GM12892 (cell line): ENCODE results near the gene IL17RD.

Experiments
- POLR2A ChIP-seq: IDR thresholded peaks from 2 replicates; pipeline ENCODE4 v1.6.1; 2011; ENCODE audit warnings: low read depth, low read length, control low read depth
- POLR2AphosphoS5 ChIP-seq: IDR thresholded peaks from 2 replicates; pipeline ENCODE4 v1.6.1; 2011; ENCODE audit warnings: low read depth, low read length, control low read depth

DNA sequence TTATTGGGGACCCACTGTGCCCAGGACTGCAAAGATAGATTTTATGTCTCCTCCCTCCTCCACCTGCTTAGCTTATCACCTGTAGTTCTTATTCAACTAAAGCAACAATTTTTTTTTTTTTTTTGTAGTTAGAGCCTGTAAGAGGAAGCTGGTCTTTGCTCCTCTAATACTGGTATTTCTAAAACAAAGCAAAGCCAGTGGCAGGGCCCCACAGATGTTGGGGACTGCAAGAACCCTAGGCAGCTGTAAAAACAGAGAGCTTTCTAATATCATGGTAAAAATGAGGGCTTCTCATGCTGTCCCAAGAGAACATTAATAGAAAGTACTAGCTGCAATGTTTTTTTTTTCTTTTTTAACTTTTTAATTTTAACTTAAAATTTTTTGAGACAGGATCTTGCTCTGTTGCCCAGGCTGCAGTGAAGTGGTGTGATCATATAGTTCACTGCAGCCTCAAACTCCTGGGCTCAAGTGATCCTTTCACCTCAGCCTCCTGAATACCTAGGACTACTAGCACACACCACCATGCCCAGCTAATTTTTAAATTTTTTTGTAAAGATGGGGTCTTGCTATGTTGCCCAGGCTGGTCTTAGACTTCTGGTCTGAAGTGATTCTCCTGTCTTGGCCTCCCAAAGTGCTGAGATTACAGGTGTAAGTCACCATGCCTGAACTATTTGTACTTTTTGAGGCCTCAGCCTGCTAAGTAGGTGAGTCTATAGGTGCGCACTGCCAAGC lies 77.6 kb downstream of the IL17RD start:
- TF ChIP-seq POLR2A = no peak
- no peak for TF ChIP-seq POLR2AphosphoS5
